ENCODE data around the gene FBL.
"Not testable (repeated sequence)": the region's sequence is repeated elsewhere in the genome, so short reads cannot be mapped to it uniquely, and the experiment has no call there.

The FBL gene

DNA sequence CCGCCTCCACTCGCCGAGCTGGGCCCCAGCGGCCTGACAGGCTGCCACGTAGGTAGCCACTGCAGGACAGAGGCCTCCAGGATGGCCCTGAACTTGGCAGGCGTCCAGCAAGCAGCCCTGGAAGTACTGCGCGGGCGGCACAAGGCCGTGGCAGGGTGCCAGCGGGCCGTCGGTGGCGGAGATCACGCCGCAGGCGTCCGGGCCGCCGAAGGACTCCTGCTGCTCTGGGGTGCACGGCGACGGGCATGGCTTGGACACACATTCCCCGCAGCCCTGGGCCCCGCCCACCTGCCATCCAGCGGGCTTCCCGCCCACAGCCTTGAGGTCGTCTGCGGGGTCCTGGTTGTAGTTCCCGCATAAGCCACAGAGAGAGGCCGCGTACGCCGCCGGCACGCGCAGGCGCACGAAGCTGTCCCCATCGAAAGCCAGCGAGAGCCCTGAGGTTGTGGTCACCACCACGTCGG is 29.3 kb upstream of the FBL start:
- not testable (repeated sequence) for DNase-seq

DNA sequence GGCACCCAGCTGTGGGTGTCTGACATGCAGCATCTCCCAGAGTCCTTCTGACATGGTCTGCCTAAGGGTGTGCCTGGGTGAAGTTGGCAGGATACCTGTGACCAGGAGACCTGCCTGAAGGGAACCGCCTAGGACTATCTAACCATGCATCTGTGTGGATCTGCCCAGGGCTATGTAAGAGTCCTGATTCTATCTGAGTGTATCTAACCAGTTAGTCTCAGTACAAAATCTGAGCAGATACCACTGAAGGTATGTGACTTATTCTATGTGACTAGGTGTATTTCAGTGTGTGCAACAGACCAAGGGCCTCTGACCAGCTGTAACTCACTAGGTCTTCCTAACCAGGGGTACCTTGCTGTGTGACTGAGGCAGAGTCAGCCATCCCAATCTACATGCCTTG is 28.2 kb upstream of the FBL start:
- no peak for DNase-seq

DNA sequence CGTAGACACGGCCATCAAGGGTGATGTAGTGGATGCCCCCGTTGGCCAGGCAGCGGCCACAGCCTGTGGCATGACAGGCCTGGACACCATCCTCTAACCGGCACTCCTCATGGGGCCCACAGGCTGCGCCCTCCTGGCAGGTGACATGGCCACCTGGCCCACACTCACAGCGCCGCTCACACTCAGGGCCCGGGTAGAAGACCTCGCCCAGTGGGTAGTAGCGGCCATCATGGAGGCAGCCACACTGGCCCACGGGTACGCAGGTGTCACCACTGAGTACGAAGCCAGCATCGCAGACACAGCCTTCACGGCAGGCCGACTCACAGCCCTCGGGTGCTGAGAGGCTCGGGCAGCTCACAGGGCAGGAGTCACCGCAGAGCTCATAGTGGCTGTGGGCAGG is 27.2 kb upstream of the FBL start:
- DNase-seq, result no peak

DNA sequence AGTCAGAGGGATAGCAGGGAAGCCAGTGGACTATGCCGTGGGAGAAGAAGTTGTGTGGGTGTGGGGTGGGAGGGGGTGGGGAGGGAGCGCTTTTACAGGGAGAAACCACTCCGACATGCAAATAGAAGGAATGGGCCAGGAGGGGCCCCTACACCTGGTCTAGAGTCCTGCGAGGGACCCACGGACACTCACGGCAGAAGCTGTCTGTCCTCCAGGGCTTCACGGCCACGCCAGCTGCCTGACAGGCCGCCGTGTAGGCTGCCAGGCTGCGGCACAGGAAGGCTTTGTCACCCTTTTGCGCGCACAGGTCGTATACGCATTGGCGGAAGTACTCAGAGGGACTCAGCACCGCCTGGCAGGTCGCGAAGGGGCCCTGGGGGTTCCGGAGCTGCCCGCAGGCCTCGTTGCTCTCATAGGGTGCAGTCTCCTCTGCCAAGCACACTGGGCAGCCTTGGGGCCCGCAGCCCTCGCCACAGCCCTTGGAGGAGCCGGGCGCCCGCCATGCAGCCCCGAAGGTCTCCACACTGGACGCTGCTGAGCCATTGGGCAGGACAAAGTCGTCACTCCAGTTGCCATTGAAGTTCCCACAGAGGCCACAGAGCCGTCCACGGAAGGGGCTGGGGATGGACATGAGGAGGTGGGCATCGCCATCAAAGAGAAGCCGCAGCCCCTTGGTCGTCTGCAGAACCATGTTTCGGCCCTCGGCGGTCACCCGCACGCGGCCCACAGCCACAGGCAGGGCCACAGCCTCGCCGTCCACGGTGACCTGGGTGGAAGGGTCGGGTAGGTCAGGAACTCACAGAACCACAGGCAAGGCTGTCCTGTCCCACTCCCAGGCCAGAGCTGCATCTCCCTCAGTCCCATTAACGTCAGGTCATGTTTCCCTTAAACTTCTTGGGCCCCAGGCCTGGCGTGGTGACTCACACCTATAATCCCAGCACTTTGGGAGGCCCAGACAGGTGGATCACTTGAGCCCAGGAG is 26.0 kb upstream of the FBL start:
- DNase-seq, result no peak

DNA sequence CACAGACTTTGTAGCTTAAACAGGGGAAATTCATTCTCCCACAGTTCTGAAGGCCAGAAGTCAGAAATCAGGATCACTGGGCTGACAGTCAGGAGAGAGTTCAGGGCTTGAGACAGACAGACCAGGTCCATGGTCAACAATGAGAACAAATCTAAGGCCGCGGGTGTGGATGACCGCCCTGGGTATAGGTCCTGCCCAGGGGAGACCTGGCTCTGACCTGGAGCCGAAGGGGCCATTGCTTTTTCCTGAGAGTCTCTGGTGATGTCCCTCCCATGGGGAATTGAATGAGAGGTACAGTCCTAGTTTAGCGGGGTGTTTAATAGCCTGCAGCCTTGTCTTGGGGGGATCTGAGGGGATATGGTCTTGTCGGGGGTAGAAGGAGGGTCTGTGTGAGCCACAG is 25.2 kb upstream of the FBL start:
- DNase-seq, result no peak

DNA sequence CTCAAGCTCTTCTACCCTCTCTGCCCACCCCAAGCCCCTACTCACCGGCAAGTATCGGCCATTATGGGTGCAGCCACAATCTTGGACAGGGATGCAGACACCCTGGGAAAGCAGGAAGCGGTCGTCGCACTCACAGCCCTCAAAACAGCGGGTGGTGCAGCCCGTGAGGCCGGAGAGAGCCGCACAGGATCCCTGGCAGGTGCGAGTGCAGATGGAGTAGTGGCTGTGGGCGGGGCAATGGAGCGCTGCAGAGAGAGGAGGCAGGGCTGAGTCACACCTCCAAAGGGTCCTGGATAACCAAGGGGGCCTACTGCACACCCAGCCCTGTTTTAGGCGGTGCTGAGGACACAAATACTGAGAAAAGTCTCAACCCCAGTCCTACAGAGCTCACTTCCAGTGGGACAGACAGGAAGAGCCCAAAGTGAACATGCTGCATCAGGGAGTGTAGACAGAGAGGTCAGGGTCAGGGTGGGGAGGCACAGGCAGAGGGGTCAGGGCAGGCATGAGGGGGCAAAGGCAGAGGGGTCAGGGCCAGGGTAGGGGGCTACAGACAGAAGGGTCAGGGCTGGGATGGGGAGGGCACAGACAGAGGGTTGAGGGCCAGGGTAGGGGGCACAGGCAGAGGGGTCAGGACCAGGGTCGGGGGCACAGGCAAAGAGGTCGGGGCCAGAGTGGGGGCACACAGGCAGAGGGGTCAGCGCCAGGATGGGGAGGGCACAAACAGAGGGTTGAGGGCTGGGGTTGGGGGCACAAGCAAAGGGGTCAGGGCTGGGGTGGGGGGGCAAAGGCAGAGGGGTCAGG is 24.2 kb upstream of the FBL start:
- DNase-seq, result no peak

DNA sequence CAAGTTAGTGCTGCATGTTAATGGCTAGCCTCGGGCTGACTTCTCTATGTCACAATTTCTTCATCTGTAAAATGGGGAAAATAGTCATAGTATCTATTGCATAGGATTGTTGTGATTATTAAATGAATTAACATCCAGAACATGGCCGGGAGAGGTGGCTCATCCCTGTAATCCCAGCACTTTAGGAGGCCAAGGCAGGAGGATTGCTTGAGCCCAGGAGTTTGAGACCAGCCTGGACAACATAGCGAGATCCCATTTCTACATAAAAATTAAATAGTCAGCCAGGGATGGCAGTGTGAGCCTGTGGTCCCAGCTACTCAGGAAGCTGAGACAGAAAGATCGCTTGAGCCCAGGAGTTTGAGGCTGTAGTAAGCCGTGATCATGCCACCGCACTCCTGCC is 21.8 kb upstream of the FBL start:
- DNase-seq, result no peak

DNA sequence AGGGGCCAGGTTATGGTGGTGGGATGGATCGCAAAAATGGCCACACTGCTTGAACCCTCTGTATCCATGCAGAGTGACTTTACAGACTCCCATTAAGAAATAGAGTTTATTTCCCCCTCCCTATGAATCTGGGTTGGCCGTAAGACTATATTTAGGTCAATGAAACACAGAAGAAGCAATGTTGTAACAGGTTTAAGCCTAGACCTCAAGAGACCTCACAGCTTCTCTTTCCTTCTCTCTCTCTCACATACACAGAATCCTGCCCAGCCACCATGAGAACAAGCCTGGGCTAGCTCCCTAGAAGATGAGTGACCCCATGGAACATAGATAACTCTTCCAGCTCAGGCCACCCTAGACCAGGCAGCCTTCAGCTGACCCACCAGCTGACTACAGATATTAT is 21.0 kb upstream of the FBL start:
- no peak for DNase-seq

DNA sequence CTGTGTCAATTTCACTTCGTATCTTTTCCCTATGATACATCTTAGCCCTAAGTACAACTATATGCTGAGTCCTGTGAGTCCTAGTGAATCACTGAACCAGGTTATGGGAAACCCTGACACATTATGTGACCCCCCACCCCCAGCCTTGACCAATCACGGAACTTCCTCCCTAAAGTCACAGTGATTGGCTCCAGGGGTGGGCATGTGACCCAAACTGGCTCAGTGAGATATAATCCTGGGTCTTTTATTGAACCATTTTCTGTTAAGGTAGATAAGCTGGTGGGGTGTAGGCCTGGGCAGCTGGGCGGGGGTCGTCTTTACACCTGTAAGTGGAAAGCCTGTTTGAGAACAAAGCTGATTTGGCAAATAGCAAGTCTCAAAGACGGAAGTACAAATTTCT is 19.8 kb upstream of the FBL start:
- no peak for DNase-seq

DNA sequence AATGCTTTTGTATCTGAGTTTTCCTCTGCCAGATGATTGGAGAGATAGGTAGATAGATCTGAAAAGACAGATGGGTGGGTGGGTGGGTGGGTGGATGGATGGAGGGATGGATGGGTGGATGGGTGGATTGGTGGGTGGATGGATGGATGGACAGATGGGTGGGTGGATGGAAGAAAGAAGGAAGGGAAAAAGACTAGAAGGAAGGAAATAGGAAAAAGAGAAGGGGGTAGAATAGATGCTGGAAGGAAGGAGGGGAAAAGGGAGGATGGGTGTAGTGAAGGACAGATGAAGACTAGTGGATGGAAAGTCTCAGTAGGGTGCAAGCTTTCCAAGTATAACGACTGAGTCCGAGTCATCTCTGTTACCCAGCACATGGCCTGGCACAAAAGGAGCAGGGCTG is 19.0 kb upstream of the FBL start:
- no peak for DNase-seq

DNA sequence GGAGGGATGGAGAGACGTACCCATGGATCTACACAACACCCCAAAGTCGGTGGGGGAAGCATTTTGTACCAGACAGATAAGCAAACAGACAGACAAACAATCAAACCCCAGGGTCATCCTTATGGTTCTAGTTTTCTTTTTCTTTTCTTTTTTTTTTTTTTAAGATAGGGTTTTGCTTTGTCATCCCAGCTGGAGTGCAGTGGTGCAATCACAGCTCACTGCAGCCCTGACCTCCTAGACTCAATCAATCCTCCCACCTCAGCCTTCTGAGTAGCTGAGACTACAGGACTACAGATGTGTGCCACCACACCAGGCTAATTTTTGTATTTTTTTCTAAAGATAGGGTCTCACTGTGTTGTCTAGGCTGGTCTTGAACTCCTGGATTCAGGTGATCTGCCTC is 17.9 kb upstream of the FBL start:
- no peak for DNase-seq

DNA sequence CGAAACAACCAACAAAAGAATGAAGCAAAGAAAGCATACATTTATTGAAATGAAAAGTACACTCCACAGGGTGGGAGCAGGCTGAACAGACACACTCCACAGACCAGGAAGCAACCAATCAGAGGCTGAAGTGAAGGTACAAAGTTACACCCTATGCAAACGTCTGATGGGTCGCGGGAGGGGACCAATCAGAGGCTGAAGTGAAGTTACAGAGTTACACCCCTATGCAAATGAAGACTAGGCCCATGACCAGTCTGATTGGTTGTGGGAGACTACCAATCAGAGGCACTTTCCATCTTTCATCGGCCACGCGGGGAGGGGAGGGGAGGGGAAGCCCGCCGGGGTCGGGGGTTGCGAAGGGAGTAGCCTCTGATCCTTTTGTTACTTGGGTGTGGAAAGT is 12.4 kb upstream of the FBL start:
- no peak for DNase-seq

DNA sequence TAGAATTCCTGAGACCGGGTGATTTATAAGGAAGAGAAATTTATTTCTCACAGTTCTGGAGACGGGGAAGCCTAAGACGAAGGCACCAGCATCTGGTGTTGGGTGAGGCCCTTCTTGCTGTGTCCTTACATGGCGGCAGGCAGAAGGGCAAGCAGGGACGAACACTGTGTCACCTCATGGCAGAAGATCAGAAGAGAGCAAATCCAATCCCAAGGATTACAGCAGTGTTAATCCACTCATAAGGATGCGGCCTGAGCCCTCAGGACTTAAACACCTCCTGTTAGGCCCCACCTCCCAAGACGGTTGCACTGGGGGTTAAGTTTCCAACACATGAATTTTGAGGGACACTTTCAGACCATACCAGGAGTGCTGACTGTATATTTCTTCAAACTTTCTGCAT is 6.7 kb upstream of the FBL start:
- DNase-seq, result no peak

DNA sequence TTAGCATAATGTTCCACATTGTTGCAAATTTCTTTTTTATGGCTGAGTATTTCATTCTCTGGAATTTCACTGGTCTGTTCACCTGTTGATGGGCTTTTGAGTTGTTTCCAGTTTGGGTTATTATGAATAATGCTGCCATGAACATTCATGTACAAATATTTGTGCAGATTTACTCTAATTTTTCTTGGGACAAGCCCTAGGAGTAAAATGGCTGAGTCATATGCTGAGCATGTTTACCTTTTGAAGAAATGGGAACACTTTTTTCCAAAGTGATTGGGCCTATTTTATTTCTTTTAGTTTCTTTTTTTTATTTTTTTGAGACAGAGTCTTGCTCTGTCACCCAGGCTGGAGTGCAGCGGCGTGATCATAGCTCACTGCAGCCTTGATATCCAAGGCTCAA is 4.7 kb upstream of the FBL start:
- DNase-seq, result no peak

DNA sequence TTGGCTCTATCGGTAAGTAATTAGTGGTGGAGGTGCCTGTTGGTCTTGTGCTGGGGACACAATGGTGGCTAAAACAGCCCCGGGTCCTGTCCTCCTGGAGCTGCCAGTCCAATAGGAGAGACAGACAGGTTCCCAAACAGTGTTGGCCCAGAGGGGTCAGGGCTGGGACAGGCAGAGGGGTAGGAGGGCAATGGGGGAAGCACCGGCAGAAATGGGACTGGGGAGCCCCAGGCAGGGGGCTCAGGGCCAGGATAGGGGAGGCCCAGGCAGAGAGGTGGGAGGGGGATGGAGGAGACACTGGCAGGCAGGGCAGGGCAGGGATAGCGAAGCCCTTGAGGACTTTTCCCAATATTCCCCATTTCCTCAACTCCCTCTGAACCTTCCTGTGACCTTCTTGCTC is 2.2 kb upstream of the FBL start:
- DNase-seq, result no peak

DNA sequence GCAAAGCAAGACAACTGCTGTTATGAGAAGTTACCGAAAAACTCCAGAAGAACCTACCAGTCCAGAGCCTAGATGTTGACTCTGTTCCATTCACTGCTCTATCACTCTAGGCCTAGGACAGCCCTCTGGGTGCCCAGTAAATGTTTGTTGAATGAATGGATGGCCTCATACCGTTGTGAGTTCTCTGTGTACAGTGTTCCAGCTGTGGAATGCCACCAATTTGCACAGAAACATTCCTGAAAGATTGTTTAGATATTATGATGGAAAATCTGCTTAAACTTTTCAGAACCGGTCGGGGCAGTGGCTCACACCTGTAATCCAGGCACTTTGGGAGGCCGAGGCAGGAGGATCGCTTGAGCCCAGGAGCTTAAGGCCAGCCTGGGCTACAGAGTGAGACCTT is 1.3 kb upstream of the FBL start:
- DNase-seq, result no peak

DNA sequence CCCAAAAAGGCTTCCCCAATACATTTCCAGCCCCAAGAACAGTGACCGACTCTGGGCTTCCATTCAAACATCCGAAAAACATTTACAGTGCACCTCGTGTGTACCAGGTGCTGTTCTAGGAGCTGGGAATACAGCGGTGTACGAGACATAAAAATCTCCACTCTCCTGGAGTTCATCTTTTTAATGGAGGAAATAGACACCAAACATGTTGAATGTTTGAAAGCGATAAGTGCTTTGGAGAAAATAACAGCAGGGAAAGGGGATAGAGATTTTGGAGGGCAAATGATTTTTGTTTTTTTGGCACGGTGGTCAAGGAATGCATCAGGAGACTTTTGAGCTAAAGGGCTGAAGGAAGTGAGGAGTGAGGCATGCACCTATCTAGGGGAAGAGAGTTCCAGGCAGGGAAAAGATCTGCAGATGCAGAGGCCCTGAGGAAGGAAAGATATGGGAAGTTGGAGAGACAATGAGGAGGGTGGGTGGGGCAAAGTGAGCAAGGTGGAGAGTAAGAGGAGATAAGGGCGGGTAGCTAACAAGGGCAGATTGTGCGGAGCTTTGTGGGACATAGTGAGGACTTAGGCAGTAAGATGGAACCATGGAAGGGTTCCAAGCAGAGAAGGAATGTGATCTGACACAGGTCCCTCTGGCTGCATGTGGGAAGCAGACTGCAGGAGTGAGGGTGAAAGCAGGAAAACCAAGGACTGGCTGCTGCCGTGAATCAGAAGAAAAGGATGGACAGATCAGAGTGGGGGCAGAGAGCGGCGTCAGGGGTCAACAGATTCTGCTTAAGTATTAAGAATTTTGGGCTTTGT is 703 bp upstream of the FBL start:
- DNase-seq, result no peak

DNA sequence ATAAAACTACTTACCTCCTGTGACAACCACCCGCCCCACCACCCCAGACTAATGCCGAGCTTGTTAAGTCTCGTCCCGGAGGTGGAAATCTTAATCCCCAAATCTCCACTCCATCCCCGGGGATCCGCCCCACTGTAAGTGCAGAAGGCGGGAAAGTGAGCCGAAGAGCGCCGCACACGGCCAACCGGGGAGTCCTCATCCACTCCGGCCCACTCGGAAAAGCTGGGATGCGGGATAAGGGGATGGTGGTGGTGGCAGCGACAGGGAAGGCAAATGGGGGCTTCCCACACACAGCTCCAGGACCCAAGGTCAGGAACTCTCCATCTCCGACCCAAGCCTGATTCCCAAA is 621 bp downstream of the FBL start:
- no peak for DNase-seq

DNA sequence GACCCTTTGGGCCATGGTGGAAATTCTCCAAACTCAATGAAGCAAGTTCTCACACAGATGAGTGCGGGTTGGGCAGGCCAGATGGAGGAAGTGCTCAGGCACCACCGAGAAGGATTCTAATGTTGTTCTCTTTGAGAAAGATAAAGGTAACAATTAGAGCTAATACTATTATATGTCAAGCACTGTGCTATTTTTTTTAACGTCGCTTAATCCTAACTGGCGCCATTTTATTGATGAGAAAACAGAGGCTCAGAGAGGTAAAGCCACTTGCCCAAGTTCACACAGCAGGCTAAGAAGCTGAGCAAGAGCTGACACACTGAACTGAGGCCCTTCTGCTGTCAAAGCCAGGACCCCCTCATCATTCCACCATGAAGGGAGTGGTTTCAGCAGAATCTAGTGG is 1.0 kb downstream of the FBL start:
- DNase-seq, result no peak

DNA sequence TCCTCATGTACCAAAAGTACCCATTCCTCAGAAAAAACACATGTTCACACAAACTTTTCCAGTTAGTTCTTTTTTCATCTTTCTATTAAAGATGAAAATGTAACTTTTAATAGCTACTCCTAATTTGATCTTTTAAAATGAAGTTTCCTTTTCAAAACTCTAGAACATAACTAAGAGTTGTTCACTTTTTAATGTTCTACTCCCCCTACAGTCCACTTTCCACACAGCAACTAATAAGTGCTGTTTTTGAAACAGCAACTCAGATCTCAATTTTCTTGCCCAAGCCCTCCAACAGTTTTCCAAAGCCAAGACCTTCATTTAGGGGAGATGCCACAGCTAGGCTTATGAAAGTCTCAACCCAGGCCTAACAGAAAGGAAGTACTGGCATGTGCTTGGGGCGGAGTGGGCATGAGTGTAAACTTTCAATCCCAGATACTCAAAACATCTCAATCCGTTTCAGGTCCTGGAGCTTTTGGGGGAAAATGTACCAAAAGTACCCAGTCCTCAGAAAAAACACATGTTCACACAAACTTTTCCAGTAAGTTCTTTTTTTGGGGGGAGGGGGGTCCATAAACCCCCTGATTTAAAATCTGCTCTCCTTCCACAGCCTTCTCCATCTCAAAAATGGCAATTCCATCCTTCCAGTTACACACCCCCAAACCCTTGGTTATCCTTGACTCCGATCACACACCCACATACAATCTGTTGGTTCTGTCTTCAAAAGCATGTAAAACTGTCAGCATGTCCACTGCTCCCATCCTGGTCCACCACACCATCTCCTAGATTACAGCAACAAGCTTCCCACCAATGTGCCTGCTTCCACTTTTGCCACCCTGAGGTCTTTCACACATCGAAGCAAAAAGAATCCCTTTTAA is 2.0 kb downstream of the FBL start:
- DNase-seq, result no peak

DNA sequence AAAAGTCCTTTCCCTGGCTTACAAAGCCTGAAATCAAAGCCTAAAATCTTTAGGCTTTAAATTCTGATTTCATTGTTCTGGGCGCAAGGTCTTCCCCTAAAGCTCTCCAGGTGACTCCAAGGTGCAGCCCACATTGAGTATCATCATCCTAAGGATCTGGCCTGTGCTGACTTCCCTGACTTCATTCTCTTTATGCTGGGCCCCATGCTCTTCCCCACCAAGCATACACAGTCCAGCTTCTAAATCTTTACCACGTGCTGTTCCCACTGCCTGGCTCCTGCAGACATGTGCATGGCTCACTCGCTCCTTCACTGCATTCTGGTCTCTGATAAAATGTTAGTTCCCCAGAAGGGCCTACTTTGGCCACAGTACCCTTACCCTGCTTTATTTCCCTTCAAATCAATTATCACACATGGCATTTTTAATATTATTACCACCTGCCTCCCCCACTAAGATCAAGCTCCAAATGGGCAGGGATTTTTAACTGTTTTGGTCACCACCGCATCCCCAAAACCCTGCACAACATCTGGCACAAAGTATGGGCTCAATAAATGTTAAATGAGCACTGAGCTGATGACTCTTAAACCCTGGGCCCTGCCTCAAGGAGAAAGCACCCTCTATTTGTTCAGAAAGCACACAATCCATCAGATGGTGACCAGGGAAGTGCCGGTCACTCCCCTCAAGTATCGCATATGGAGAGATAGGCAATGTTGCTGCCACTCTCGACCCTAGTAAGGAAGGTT is 3.3 kb downstream of the FBL start:
- no peak for DNase-seq

DNA sequence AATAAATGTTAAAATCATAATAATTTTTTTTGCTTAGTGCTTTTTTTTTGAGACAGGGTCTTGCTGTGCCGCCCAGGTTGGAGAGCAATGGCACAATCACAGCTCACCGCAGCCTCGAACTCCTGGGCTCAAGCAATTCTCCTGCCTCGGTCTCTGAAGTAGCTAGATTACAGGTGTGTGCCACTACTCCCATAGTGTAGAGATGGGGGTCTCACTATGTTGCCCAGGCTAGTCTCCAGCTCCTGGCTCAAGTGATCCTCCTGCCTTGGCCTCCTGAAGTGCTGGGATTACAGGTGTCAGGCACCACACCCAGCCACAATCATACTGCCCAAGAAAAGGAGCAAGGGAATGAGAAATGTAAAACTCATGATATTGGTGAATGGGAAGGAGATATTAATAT is 5.1 kb downstream of the FBL start:
- DNase-seq, result no peak

Measured in stimulated activated CD4-positive, alpha-beta T cell treated with anti-CD3 and anti-CD28 coated beads, Interleukin-4, amount 100 ng/mL, for 4 hours (primary cell).